ENCODE data around the gene ANKRD50. TPM values are rescaled to one million over a fixed set of nuclear protein-coding genes. Genes with fewer than 3 reads are reported as not detected.
A peak's percentile ranks its signal among the peaks of the same experiment; 100 is the strongest.

Gene ANKRD50
- total RNA-seq, 1 experiment from 2014 or later: 16.5 TPM

- Histone ChIP-seq H4K20me1 (ENCODE audit: insufficient read depth) (no peaks in the 10 kb centered on the region), H3K4me1 (ENCODE audit: control insufficient read depth in 1 of 2, insufficient read depth in 2 of 2, low read length in 2 of 2) (peaks cover 13 to 16% of the 10 kb centered on the region in 2 experiments; a peak in 3 of 4 replicates), H3K27me3 (ENCODE audit: insufficient read depth, low read length) (no peaks in the 10 kb centered on the region), H3K9me3 (ENCODE audit: control insufficient read depth in 1 of 2, insufficient read depth in 1 of 2, low read depth in 1 of 2, low read length in 2 of 2) (no peaks in the 10 kb centered on the region), H3K36me3 (ENCODE audit: control insufficient read depth in 1 of 2, insufficient read depth in 2 of 2, low read length in 2 of 2) (no peaks in the 10 kb centered on the region), H3K27ac (ENCODE audit: low read depth, low read length) (peak overlapping the region; percentile 95), H3K79me2 (ENCODE audit: insufficient read depth, low read length) (peaks cover 51% of the 10 kb centered on the region), H2AFZ (ENCODE audit: low read depth, low read length, poor library complexity, severe bottlenecking) (no peak overlapping the region), H3K4me2 (ENCODE audit: low read length) (peak overlapping the region; percentile 75), H3K9me2 (ENCODE audit: insufficient read depth) (no peaks in the 10 kb centered on the region), H3K9ac (ENCODE audit: low read length) (peak overlapping the region; percentile 79), H3K4me3 (replicated peaks in 1 of 2; ENCODE audit: low read depth in 1 of 2, low read length in 2 of 2) (peak overlapping the region; percentile 68 to 72)
- ChIA-PET POLR2A (no interaction called here), RAD21 (ENCODE audit: low non-redundant PET in 1 of 2, low total read pairs in 2 of 2, uncharacterized antibody in 2 of 2, unreplicated experiment in 2 of 2) (interaction anchor here in 1 of 2 experiments (0.6 kb wide), 1 partner anchor 456 kb away, joined by 3 read pairs; no protein-coding TSS in a partner anchor), CTCF (interaction anchor here (1.8 kb wide), 1 partner anchor 378 kb away, joined by 4 read pairs; no protein-coding TSS in a partner anchor)
- no TSS peak for BruUV-seq (replicated peaks)
- ATAC-seq (peak; percentile 65), DNase-seq (ENCODE audit: low read depth, low spot score) (peak; percentile 41)
- TF ChIP-seq, protein P1, sequence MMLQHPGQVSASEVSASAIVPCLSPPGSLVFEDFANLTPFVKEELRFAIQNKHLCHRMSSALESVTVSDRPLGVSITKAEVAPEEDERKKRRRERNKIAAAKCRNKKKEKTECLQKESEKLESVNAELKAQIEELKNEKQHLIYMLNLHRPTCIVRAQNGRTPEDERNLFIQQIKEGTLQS (IDR thresholded peaks at IDR 0.05): no peak
- TF ChIP-seq REST (IDR thresholded peaks at IDR 0.05; ENCODE audit: low read depth): no peak
- TF ChIP-seq ZFX (IDR thresholded peaks at IDR 0.05): peak; percentile 24; the same call in 1 of the 2 replicates
- TF ChIP-seq, protein P2, sequence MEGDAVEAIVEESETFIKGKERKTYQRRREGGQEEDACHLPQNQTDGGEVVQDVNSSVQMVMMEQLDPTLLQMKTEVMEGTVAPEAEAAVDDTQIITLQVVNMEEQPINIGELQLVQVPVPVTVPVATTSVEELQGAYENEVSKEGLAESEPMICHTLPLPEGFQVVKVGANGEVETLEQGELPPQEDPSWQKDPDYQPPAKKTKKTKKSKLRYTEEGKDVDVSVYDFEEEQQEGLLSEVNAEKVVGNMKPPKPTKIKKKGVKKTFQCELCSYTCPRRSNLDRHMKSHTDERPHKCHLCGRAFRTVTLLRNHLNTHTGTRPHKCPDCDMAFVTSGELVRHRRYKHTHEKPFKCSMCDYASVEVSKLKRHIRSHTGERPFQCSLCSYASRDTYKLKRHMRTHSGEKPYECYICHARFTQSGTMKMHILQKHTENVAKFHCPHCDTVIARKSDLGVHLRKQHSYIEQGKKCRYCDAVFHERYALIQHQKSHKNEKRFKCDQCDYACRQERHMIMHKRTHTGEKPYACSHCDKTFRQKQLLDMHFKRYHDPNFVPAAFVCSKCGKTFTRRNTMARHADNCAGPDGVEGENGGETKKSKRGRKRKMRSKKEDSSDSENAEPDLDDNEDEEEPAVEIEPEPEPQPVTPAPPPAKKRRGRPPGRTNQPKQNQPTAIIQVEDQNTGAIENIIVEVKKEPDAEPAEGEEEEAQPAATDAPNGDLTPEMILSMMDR (IDR thresholded peaks at IDR 0.05 in 2 of 3, conservative IDR thresholded peaks at IDR 0.05 in 1 of 3; ENCODE audit: borderline replicate concordance in 1 of 3, insufficient read depth in 1 of 3, low read depth in 2 of 3, low read length in 2 of 3): 0 out of 6 replicates have a peak, but pooled peaks of 1 of the 3 experiments have one; percentile 6
- TF ChIP-seq CBX3 (IDR thresholded peaks at IDR 0.05; ENCODE audit: low read depth): 0 out of 2 replicates have a peak, but pooled peaks have one; percentile 22
- no peak for TF ChIP-seq EZH2 (IDR thresholded peaks at IDR 0.05)
- peak; percentile 45 for TF ChIP-seq RAD21 (IDR thresholded peaks at IDR 0.05; ENCODE audit: low read depth)
- TF ChIP-seq FOSL1 (IDR thresholded peaks at IDR 0.05; ENCODE audit: low read depth): no peak
- TF ChIP-seq ZBTB33 (IDR thresholded peaks at IDR 0.05; ENCODE audit: extremely low read depth, insufficient replicate concordance, low read length): no peak
- peak; percentile 20; the same call in 1 of the 2 replicates for TF ChIP-seq POLR2AphosphoS5 (IDR thresholded peaks at IDR 0.05; ENCODE audit: low read depth, low read length)
- TF ChIP-seq MAX (IDR thresholded peaks at IDR 0.05): peak; percentile 48; the same call in 1 of the 2 replicates
- intact Hi-C loops (cut with micrococcal nuclease): loop anchor here (1.0 to 10.0 kb wide), 4 partner anchors 21 to 379 kb away; no protein-coding TSS in a partner anchor
These were observed 811 bp downstream of the ANKRD50 start for GRCh38 chr4:124711471-124712371.

All from HCT116 (cell line).